SJCRH30 (cell line): ENCODE results near the gene UCK1. TPM values are rescaled to one million over a fixed set of nuclear protein-coding genes. Genes with fewer than 3 reads are reported as not detected.
A peak's percentile ranks its signal among the peaks of the same experiment; 100 is the strongest.
"Not testable (repeated sequence)": the region's sequence is repeated elsewhere in the genome, so short reads cannot be mapped to it uniquely, and the experiment has no call there.

Experiments used
- DNase-seq, 2 experiments: peaks; one replicate each; pipeline ENCODE4 v3.0.0-alpha.2; 2015 to 2020
- H3K27ac ChIP-seq: fragments of 250-450 bp; sonication (Bioruptor Pico); 2 replicates; pipeline ENCODE4 v1.5.1; 2020; ENCODE audit warnings: mild to moderate bottlenecking, moderate library complexity
- H3K27me3 ChIP-seq: fragments of 250-450 bp; sonication (Bioruptor Pico); 2 replicates; pipeline ENCODE4 v1.5.1; 2020; ENCODE audit warnings: mild to moderate bottlenecking, moderate library complexity
- H3K36me3 ChIP-seq: fragments of 250-450 bp; sonication (Bioruptor Pico); 2 replicates; pipeline ENCODE4 v1.5.1; 2020; ENCODE audit warnings: mild to moderate bottlenecking, moderate library complexity
- H3K4me1 ChIP-seq: fragments of 250-450 bp; sonication (Bioruptor Pico); 2 replicates; pipeline ENCODE4 v1.5.1; 2020; ENCODE audit warnings: mild to moderate bottlenecking, moderate library complexity
- H3K4me3 ChIP-seq: fragments of 250-450 bp; sonication (Bioruptor Pico); 2 replicates; pipeline ENCODE4 v1.5.1; 2020; ENCODE audit warnings: mild to moderate bottlenecking, moderate library complexity
- H3K9me3 ChIP-seq: fragments of 250-450 bp; sonication (Bioruptor Pico); replicated peaks from 2 replicates; pipeline ENCODE4 v1.5.1; 2020; ENCODE audit warnings: mild to moderate bottlenecking, moderate library complexity
- total RNA-seq: library from RNA; depleted of rRNA; stranded (reverse); fragments of >200 nt; shearing (Covaris generic); gene quantifications from 2 replicates; pipeline ENCODE4 v1.2.3, GENCODE V29; 2014

Gene UCK1
- total RNA-seq, 1 experiment from 2014 or later: 49.2 TPM

- no peak overlapping the region for H3K4me3 ChIP-seq
- no peak overlapping the region for H3K27ac ChIP-seq
- no peaks in the 10 kb centered on the region for H3K9me3 ChIP-seq
- peaks cover 80% of the 10 kb centered on the region for H3K36me3 ChIP-seq
- DNase-seq: no peak
- no peaks in the 10 kb centered on the region for H3K4me1 ChIP-seq
- no peaks in the 10 kb centered on the region for H3K27me3 ChIP-seq
Measured at GRCh38 chr9:131522257-131523085, 8.6 kb downstream of the UCK1 start.

- H3K9me3 ChIP-seq: no peaks in the 10 kb centered on the region
- DNase-seq: no peak
- H3K36me3 ChIP-seq: peaks cover 80% of the 10 kb centered on the region
- H3K27me3 ChIP-seq: no peaks in the 10 kb centered on the region
- H3K27ac ChIP-seq: no peak overlapping the region
- H3K4me3 ChIP-seq: no peak overlapping the region
- H3K4me1 ChIP-seq: no peaks in the 10 kb centered on the region
Measured at GRCh38 chr9:131521822-131522221, 9.2 kb downstream of the UCK1 start.

- no peak overlapping the region for H3K27ac ChIP-seq
- no peak for DNase-seq
- H3K36me3 ChIP-seq: peaks cover 81% of the 10 kb centered on the region
- no peak overlapping the region for H3K4me3 ChIP-seq
- H3K27me3 ChIP-seq: no peaks in the 10 kb centered on the region
- H3K4me1 ChIP-seq: no peaks in the 10 kb centered on the region
- no peaks in the 10 kb centered on the region for H3K9me3 ChIP-seq
Measured at GRCh38 chr9:131521203-131521602, 9.9 kb downstream of the UCK1 start.

GRCh38 chr9:131520503-131520902, 10.6 kb downstream of the UCK1 start:
- H3K27ac ChIP-seq: no peak overlapping the region
- H3K9me3 ChIP-seq: no peaks in the 10 kb centered on the region
- H3K4me1 ChIP-seq: no peaks in the 10 kb centered on the region
- H3K27me3 ChIP-seq: no peaks in the 10 kb centered on the region
- DNase-seq: no peak
- H3K4me3 ChIP-seq: no peak overlapping the region
- H3K36me3 ChIP-seq: peaks cover 74% of the 10 kb centered on the region

- DNase-seq: no peak
- Histone ChIP-seq H3K36me3 (peaks cover 68% of the 10 kb centered on the region), H3K4me1 (no peaks in the 10 kb centered on the region), H3K9me3 (no peaks in the 10 kb centered on the region), H3K27me3 (no peaks in the 10 kb centered on the region), H3K4me3 (no peak overlapping the region), H3K27ac (no peak overlapping the region)
Measured at GRCh38 chr9:131518553-131518952, 12.5 kb downstream of the UCK1 start.

GRCh38 chr9:131517761-131518190, 13.3 kb downstream of the UCK1 start:
- Histone ChIP-seq H3K27ac (no peak overlapping the region), H3K36me3 (peaks cover 63% of the 10 kb centered on the region), H3K4me3 (no peak overlapping the region), H3K9me3 (no peaks in the 10 kb centered on the region), H3K4me1 (no peaks in the 10 kb centered on the region), H3K27me3 (no peaks in the 10 kb centered on the region)
- no peak for DNase-seq

- DNase-seq: no peak
- H3K4me1 ChIP-seq: no peaks in the 10 kb centered on the region
- no peaks in the 10 kb centered on the region for H3K27me3 ChIP-seq
- H3K4me3 ChIP-seq: no peak overlapping the region
- H3K9me3 ChIP-seq: no peaks in the 10 kb centered on the region
- peaks cover 63% of the 10 kb centered on the region for H3K36me3 ChIP-seq
- H3K27ac ChIP-seq: no peak overlapping the region
Measured at GRCh38 chr9:131516930-131517329, 14.1 kb downstream of the UCK1 start.

- Histone ChIP-seq H3K4me3 (no peak overlapping the region), H3K4me1 (no peaks in the 10 kb centered on the region), H3K27ac (no peak overlapping the region), H3K9me3 (no peaks in the 10 kb centered on the region), H3K36me3 (peaks cover 60% of the 10 kb centered on the region), H3K27me3 (no peaks in the 10 kb centered on the region)
- DNase-seq: no peak
Measured at GRCh38 chr9:131516100-131516499, 15.0 kb downstream of the UCK1 start.

- H3K36me3 ChIP-seq: peaks cover 60% of the 10 kb centered on the region
- not testable (repeated sequence) for DNase-seq, H3K27me3 ChIP-seq, H3K9me3 ChIP-seq, H3K27ac ChIP-seq, H3K4me1 ChIP-seq, H3K4me3 ChIP-seq
Measured at GRCh38 chr9:131515559-131516031, 15.5 kb downstream of the UCK1 start.

- no peaks in the 10 kb centered on the region for H3K9me3 ChIP-seq
- no peaks in the 10 kb centered on the region for H3K27me3 ChIP-seq
- H3K4me3 ChIP-seq: no peak overlapping the region
- DNase-seq: no peak
- H3K4me1 ChIP-seq: no peaks in the 10 kb centered on the region
- no peak overlapping the region for H3K27ac ChIP-seq
- peaks cover 44% of the 10 kb centered on the region for H3K36me3 ChIP-seq
Measured at GRCh38 chr9:131513177-131513576, 17.9 kb downstream of the UCK1 start.

- no peaks in the 10 kb centered on the region for H3K4me1 ChIP-seq
- H3K27ac ChIP-seq: no peak overlapping the region
- peaks cover 39% of the 10 kb centered on the region for H3K36me3 ChIP-seq
Measured at GRCh38 chr9:131511880-131512279, 19.2 kb downstream of the UCK1 start.

GRCh38 chr9:131511416-131511815, 19.6 kb downstream of the UCK1 start:
- no peaks in the 10 kb centered on the region for H3K4me1 ChIP-seq
- no peak overlapping the region for H3K4me3 ChIP-seq
- DNase-seq: no peak
- H3K27me3 ChIP-seq: no peaks in the 10 kb centered on the region
- H3K36me3 ChIP-seq: peaks cover 35% of the 10 kb centered on the region
- no peaks in the 10 kb centered on the region for H3K9me3 ChIP-seq
- no peak overlapping the region for H3K27ac ChIP-seq

More at GRCh38 chr9:131511880-131512279, 19.2 kb downstream of the UCK1 start:
- no peaks in the 10 kb centered on the region for H3K27me3 ChIP-seq
- H3K4me3 ChIP-seq: no peak overlapping the region
- H3K9me3 ChIP-seq: no peaks in the 10 kb centered on the region
- no peak for DNase-seq

- H3K27me3 ChIP-seq: no peaks in the 10 kb centered on the region
Measured at GRCh38 chr9:131505012-131505411, 26.1 kb downstream of the UCK1 start.

GRCh38 chr9:131503626-131504465, 27.2 kb downstream of the UCK1 start:
- H3K36me3 ChIP-seq: peaks cover 30% of the 10 kb centered on the region
- no peaks in the 10 kb centered on the region for H3K9me3 ChIP-seq
- peak overlapping the region; percentile 69 for H3K4me3 ChIP-seq
- no peaks in the 10 kb centered on the region for H3K27me3 ChIP-seq
- no peak overlapping the region; the same call in 1 of the 2 replicates for H3K27ac ChIP-seq
- DNase-seq: peak; percentile 34 to 41
- H3K4me1 ChIP-seq: peaks cover 6% of the 10 kb centered on the region; the same call in 1 of the 2 replicates

More at GRCh38 chr9:131505012-131505411, 26.1 kb downstream of the UCK1 start:
- Histone ChIP-seq H3K4me1 (peaks cover 6% of the 10 kb centered on the region; the same call in 1 of the 2 replicates), H3K4me3 (no peak overlapping the region), H3K36me3 (peaks cover 18% of the 10 kb centered on the region), H3K27ac (no peak overlapping the region), H3K9me3 (no peaks in the 10 kb centered on the region)
- DNase-seq: no peak
